Measurements from ENCODE around the gene TIMM10B.

GRCh38 chr11:6468712-6469495 is 12.4 kb upstream of the TIMM10B start:
- TF ChIP-seq CTCF (IDR thresholded peaks at IDR 0.05): no peak
- TF ChIP-seq POLR2A (IDR thresholded peaks at IDR 0.05): no peak
